ENCODE data around the gene PARG.
"Not testable (repeated sequence)": the region's sequence is repeated elsewhere in the genome, so short reads cannot be mapped to it uniquely, and the experiment has no call there.

Gene PARG

GRCh38 chr10:49941447-49942338 lies at the start of gene PARG, which contains the start of gene TIMM23B:
Gene PARG, minus strand, starts transcription at chr10:49942027. Its CDS starts 302 bp downstream, at chr10:49941725.
Gene TIMM23B, plus strand, starts transcription at chr10:49942053. Its CDS starts 142 bp downstream, at chr10:49942195.
- peak within 1 kb of the TSS; percentile 88 to 98 (median 92) for H3K4me3 ChIP-seq
- H3K27ac ChIP-seq: peak within 1 kb of the TSS in 20 of 21 experiments; percentile 59 to 94 (median 84)

- not testable (repeated sequence) for H3K27ac ChIP-seq, H3K4me3 ChIP-seq
These were observed 46.5 kb upstream of the PARG start, which contains the start of gene AGAP6 for GRCh38 chr10:49988376-49988775. Gene AGAP6, plus strand, starts transcription at chr10:49988406. Its CDS starts 310 bp downstream, at chr10:49988716.

DNA sequence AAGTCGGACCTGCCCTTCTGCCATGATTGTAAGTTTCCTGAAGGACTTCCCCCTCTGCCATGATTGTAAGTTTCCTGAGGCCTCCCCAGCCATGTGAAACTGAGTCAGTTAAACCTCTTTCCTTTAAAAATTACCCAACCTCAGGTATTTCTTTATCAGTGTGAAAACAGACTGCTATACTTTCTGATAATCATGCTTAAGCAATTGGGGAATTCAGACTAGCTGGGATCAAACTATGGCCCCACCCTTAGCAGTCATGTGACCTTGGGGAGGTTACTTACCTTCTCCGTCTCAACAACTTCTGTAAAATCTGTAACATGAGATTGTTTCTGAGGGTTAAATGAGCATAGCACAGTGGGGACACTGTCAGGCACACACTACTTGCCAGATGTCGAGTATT lies 45.4 kb upstream of the PARG start:
- not testable (repeated sequence) for H3K27ac ChIP-seq, H3K4me3 ChIP-seq

- not testable (repeated sequence) for H3K4me3 ChIP-seq, H3K27ac ChIP-seq
These were observed 35.9 kb upstream of the PARG start for GRCh38 chr10:49977756-49978155.

- not testable (repeated sequence) for H3K27ac ChIP-seq
These were observed 30.3 kb upstream of the PARG start for GRCh38 chr10:49972094-49972493.

DNA sequence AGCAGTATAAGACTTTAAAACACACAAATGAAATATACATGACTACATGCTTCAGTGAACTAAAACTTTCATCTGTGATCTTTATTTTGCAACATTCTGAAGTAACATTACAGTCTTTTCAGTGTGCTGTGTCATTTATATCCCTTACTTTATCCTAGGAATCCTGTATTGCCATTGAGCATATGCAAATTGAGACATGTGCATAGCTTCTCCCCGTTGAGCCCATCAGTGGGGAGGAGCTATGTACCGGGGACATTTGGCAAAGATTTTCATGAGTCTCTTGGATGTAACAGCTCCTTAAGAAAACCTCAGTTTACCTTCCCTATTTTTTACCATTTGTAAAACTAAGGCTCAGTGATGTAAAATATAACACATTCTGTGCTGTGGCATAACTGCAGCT lies 29.6 kb upstream of the PARG start:
- H3K27ac ChIP-seq, H3K4me3 ChIP-seq: not testable (repeated sequence)

More at GRCh38 chr10:49972094-49972493, 30.3 kb upstream of the PARG start:
- H3K4me3 ChIP-seq: not testable (repeated sequence)

DNA sequence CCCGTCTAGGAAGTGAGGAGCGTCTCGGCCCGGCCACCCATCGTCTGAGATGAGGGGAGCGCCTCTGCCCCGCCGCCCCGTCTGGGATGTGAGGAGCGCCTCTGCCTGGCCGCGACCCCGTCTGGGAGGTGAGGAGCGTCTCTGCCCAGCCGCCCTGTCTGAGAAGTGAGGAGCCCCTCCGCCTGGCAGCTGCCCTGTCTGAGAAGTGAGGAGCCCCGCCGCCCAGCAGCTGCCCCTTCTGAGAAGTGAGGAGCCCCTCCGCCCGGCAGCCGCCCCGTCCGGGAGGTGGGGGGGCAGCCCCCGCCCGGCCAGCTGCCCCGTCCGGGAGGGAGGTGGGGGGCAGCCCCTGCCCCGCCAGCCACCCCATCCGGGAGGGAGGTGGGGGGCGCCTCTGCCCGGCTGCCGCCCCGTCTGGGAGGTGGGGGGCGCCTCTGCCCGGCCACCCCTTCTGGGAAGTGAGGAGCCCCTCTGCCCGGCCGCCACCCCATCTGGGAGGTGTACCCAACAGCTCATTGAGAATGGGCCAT lies 28.6 kb upstream of the PARG start:
- not testable (repeated sequence) for H3K27ac ChIP-seq, H3K4me3 ChIP-seq

DNA sequence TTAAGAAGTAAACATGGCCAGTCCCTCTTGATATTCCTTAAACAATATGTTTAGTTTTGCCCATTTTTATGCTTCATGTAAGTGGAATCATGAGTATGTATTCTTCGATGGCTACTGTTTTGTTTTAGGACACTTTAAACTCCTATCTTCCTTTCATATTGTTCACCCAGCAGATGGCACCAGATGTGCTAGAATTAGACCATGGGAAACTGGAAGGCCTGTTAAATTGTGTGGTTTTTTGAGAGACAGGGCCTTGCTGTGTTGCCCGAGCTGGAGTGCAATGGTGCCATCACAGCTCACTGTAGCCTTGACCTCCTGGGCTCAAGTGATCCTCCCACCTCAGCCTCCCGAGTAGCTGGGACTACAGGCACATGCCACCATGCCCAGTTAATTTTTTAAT lies 11.3 kb upstream of the PARG start:
- H3K27ac ChIP-seq, H3K4me3 ChIP-seq: not testable (repeated sequence)

- not testable (repeated sequence) for H3K4me3 ChIP-seq, H3K27ac ChIP-seq
These were observed 10.2 kb upstream of the PARG start for GRCh38 chr10:49952006-49952405.

DNA sequence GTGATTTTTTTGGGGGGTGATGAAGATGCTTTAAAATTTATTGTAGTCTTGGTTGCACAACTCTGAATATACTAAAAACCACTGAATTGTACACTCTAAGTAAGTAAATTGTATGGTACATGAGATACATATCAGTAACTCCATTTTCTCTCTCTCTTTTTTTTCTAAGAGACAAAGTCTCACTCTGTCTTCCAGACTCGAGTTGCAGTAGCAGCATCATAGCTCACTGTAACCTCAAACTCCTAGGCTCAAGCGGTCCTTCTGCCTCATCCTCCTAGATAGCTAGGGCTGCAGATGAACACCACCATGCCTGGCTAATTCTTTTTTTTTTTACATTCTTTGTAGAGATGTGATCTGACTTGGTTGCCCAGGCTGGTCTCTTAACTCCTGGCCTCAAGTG lies 6.9 kb upstream of the PARG start:
- H3K4me3 ChIP-seq, H3K27ac ChIP-seq: not testable (repeated sequence)

DNA sequence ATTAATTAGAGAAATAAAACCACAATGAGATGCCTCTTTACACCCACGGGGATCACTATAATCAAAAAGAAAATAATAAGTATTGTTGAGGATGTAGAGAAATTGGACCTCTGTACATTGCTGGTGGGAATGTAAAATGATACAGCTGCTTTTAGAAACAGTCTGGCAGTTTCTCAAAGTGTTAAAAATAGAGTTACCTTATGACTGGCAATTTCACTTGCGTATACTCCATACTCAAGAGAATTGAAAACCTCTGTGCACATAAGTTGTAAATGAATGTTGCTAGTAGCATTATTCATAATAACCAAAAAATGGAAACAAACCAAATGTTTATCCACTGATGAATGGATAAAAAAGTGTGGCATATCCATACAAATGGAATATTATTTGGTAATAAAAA lies 6.3 kb upstream of the PARG start:
- not testable (repeated sequence) for H3K27ac ChIP-seq, H3K4me3 ChIP-seq

GRCh38 chr10:49943607-49944006 lies 1.8 kb upstream of the PARG start:
- not testable (repeated sequence) for H3K27ac ChIP-seq, H3K4me3 ChIP-seq

DNA sequence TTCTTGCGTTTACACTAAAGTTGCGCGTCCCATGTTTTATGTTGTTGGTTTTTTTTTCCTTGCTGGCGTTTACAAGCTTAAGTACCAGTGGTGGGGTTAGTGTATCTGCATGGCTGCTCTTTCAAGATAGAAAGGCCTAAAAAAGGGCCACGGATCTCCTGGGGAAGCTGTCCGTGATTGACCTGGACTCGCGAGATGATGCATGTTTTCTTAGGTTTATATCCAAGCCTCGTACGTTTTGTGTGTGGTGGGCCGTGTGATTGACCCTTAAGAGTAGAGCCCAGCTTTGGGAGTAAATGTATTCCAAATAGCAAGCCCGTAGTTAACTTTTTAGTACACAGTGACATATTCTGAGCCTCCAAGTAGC lies 495 bp upstream of the PARG start:
- peak overlapping the region; percentile 88 to 98 (median 92) for H3K4me3 ChIP-seq
- H3K27ac ChIP-seq: peak overlapping the region in 20 of 21 experiments; percentile 59 to 94 (median 84)

DNA sequence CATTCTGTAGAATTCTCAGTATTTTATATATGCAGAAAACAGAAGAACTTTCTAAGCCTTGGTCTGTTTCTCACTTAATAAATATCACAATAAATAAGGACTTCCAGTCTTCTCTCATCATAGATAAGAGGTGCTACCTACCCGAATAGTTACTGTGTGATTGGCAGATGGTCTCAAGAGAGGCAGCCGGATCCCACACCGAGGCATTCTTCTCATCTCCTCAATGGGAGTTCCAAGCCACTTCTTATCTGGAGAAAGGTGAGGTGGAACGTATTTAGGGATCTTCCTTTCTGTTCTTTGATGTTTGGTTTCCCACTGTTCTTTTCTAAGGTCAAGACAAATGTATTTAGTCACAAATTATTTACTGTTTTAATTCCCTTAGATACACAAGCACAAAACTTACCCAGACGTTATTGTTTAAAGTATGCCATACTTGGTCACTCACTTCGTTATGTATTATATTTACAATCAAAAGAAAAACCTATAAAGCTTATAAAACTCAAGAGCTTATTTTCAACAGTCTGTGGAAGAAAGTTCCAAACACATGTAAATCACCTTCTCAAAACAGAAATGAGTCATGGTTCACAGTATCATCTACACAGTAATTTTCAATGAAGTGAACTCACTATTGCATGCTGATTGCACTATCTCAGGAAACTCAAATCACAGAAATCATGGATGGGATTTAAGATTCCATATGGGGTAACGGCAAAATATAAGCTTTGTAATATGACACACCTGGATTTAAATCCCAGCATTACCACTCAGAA lies 9.7 kb downstream of the PARG start:
- not testable (repeated sequence) for H3K27ac ChIP-seq, H3K4me3 ChIP-seq

- H3K27ac ChIP-seq, H3K4me3 ChIP-seq: not testable (repeated sequence)
These were observed 10.6 kb downstream of the PARG start for GRCh38 chr10:49931276-49931675.

GRCh38 chr10:49923572-49923971 lies 18.3 kb downstream of the PARG start:
- not testable (repeated sequence) for H3K4me3 ChIP-seq, H3K27ac ChIP-seq

DNA sequence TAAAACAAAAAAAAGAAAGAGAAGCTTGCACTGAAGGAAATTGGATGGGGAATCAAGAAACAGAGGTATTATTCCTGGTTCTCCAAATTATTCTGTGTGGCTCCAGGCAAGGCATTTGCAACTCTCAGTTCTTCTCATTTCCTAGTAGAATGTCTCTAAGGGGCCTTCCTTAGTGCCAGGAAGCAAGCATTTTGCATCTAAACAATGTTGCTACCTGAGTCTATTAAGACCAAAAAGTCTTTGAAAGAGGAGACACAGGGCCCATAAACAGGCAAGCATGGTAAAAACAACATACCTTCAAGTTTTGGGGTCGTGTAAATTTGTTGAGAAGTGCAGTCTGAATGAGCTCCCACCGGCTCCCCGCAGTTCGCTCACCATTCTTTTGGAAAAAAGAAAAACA lies 19.8 kb downstream of the PARG start:
- H3K27ac ChIP-seq, H3K4me3 ChIP-seq: not testable (repeated sequence)

- H3K27ac ChIP-seq, H3K4me3 ChIP-seq: not testable (repeated sequence)
These were observed 23.9 kb downstream of the PARG start for GRCh38 chr10:49917927-49918326.

- H3K27ac ChIP-seq, H3K4me3 ChIP-seq: not testable (repeated sequence)
These were observed 25.4 kb downstream of the PARG start for GRCh38 chr10:49916451-49916850.

- not testable (repeated sequence) for H3K4me3 ChIP-seq, H3K27ac ChIP-seq
These were observed 31.5 kb downstream of the PARG start for GRCh38 chr10:49910295-49910694.

Measured in skin epidermis (tissue), 12 donors.